Progenitor cell of endocrine pancreas (in vitro differentiated cells): ENCODE results near the gene INSYN2A. TPM values are rescaled to one million over a fixed set of nuclear protein-coding genes. Genes with fewer than 3 reads are reported as not detected.

Experiments used
- DNase-seq: peaks from one replicate; pipeline ENCODE4 v3.0.0; 2021; ENCODE audit warnings: low spot score; ENCODE audit not compliant: unreplicated experiment
- H3K27ac Mint-ChIP-seq: 2 replicates; pipeline ENCODE4 v1.8.0; 2021; ENCODE audit warnings: mild to moderate bottlenecking, moderate library complexity, mixed read lengths
- H3K27me3 Mint-ChIP-seq: 2 replicates; pipeline ENCODE4 v1.8.0; 2021; ENCODE audit warnings: mixed read lengths
- H3K36me3 Mint-ChIP-seq: 2 replicates; pipeline ENCODE4 v1.8.0; 2022; ENCODE audit warnings: mixed read lengths; ENCODE audit not compliant: insufficient read depth
- H3K4me1 Mint-ChIP-seq: 2 replicates; pipeline ENCODE4 v1.8.0; 2021; ENCODE audit warnings: low read depth, mixed read lengths
- H3K4me3 Mint-ChIP-seq: 2 replicates; pipeline ENCODE4 v1.8.0; 2021; ENCODE audit warnings: low read depth, mild to moderate bottlenecking, moderate library complexity, mixed read lengths
- H3K9me3 Mint-ChIP-seq: 2 replicates; pipeline ENCODE4 v1.8.0; 2021; ENCODE audit warnings: low read depth, mixed read lengths
- total RNA-seq: library from RNA; stranded (reverse); gene quantifications from 2 replicates; pipeline ENCODE4 v1.2.1, GENCODE V29; 2021
- TF ChIP-seq, protein P1 (sequence below): fragments of 200-600 bp; sonication (generic); IDR thresholded peaks from one replicate; pipeline ENCODE4 v1.5.0; 2021; ENCODE audit warnings: antibody characterized with exemption, mild to moderate bottlenecking; ENCODE audit not compliant: unreplicated experiment

The INSYN2A gene
- total RNA-seq, 1 donor from 2014 or later, result not detected

DNA sequence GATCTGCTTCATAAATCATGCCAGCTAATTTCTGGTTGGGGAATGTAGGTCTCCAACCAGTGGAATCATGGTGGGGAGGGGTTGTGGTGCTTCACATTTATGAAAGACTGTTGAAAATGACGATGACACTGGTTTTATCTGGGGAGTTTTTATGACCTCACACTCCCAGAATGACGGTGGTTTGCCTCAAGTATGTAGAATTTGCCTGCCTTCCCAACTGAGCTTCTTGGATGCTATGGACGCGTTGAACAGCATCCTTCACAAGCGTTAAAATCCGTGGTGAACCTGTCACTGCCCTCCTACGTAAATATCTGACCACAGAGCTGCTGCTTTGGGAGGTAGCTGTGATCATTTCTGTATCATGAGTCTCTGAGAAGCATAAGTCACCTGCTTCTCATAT, 3.3 kb downstream of the INSYN2A start:
- Mint-ChIP-seq H3K36me3 (peaks cover 2% of the 10 kb centered on the region), H3K4me1 (peaks cover 8% of the 10 kb centered on the region), H3K27me3 (peaks cover 67% of the 10 kb centered on the region), H3K4me3 (no peak overlapping the region), H3K27ac (no peak overlapping the region), H3K9me3 (no peaks in the 10 kb centered on the region)
- TF ChIP-seq, protein P1, sequence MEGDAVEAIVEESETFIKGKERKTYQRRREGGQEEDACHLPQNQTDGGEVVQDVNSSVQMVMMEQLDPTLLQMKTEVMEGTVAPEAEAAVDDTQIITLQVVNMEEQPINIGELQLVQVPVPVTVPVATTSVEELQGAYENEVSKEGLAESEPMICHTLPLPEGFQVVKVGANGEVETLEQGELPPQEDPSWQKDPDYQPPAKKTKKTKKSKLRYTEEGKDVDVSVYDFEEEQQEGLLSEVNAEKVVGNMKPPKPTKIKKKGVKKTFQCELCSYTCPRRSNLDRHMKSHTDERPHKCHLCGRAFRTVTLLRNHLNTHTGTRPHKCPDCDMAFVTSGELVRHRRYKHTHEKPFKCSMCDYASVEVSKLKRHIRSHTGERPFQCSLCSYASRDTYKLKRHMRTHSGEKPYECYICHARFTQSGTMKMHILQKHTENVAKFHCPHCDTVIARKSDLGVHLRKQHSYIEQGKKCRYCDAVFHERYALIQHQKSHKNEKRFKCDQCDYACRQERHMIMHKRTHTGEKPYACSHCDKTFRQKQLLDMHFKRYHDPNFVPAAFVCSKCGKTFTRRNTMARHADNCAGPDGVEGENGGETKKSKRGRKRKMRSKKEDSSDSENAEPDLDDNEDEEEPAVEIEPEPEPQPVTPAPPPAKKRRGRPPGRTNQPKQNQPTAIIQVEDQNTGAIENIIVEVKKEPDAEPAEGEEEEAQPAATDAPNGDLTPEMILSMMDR, result no peak
- no peak for DNase-seq

DNA sequence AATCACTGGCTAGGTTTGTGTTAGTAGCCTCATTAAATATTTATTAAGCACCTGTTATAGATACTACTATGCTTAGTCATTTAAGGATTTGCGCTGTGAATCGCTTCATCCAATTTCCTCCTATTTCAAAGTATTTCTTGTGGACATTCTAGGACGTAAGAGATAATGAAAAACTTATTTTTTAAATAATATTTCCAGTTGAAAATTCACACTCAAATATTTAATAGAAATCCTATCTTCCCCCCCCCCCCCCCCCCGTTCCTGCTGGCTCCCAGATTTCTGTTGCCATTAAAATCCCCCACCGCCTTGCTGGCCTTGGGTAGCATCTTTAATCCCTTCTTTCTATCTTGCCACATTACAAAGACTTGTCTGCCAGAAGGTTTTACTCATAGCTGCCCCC, 6.0 kb downstream of the INSYN2A start:
- no peak for DNase-seq
- TF ChIP-seq, protein P1, result no peak
- Mint-ChIP-seq H3K27ac (no peak overlapping the region), H3K4me1 (peaks cover 8% of the 10 kb centered on the region), H3K9me3 (no peaks in the 10 kb centered on the region), H3K27me3 (peaks cover 51% of the 10 kb centered on the region), H3K36me3 (peaks cover 4% of the 10 kb centered on the region), H3K4me3 (no peak overlapping the region)

DNA sequence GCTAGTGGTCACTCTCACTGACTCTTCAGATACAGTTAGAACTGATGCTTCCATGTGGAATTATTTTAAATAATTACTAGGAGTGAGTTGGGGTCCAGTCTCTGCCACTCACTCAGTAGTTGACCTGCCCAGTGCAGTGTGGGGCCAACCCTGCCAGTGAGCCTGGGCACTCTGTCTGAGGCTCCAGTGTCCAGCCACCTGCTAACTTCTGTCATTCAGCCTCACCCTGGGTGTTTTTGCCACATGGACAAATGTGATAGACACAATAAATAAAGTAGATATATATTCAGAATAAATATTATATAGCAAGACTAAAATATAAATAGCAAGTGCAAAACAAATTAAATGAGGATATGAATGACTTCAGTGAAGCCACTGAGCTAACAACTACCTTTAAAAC, 7.2 kb downstream of the INSYN2A start:
- no peak for DNase-seq
- Mint-ChIP-seq H3K36me3 (peaks cover 4% of the 10 kb centered on the region), H3K27me3 (peaks cover 40% of the 10 kb centered on the region), H3K4me3 (no peak overlapping the region), H3K27ac (no peak overlapping the region), H3K4me1 (peaks cover 8% of the 10 kb centered on the region), H3K9me3 (no peaks in the 10 kb centered on the region)
- TF ChIP-seq, protein P1, result no peak

DNA sequence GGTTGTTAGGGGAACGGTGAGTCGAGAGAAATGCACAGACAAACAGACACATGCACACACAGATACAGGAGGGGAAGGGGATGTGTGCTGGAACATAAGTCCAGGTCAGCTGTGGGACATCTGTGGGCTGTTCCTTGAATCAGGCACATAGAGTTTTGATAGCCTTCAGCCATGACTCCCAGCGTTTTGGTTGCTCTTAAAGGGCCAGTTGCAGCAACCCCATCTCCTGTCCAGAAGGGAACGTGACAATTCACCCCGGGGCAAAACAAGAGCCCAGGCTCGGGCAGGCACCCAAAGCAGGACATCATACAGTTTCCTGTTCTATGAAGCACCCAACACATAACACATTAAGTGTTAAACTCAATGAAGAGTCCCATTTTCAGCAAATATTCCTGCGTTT, 9.6 kb downstream of the INSYN2A start:
- H3K4me1 Mint-ChIP-seq, result peaks cover 8% of the 10 kb centered on the region
- no peak overlapping the region for H3K4me3 Mint-ChIP-seq
- no peak for DNase-seq
- TF ChIP-seq, protein P1, result no peak
- no peaks in the 10 kb centered on the region for H3K9me3 Mint-ChIP-seq
- peaks cover 4% of the 10 kb centered on the region for H3K36me3 Mint-ChIP-seq
- H3K27me3 Mint-ChIP-seq, result peaks cover 16% of the 10 kb centered on the region
- H3K27ac Mint-ChIP-seq, result no peak overlapping the region

DNA sequence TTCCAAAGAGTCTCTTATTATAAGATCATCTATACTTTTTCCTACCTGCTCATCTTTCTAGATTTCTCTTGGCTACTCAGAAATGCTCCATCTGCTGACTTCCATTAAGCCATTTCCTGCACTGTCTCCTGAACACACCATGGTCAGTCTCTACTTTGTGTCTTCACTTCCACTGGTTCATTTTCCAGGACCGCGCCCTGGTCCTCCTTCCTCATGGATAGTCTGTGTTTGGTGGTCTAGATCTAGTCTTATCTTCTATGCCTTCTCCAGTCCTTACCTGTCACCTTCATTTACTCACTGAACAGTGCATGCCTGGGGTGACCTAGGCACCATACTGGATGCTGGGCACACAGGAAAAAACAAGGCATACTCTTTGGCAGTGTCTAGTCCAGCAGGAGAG, 11.8 kb downstream of the INSYN2A start:
- Mint-ChIP-seq H3K36me3 (peaks cover 2% of the 10 kb centered on the region), H3K4me3 (no peak overlapping the region), H3K27me3 (no peaks in the 10 kb centered on the region), H3K4me1 (peaks cover under 1% of the 10 kb centered on the region), H3K9me3 (no peaks in the 10 kb centered on the region), H3K27ac (no peak overlapping the region)
- no peak for DNase-seq
- TF ChIP-seq, protein P1, result no peak
